BLaER1 (cell line): ENCODE results near the gene HLA-C.
"Not testable (repeated sequence)": the region's sequence is repeated elsewhere in the genome, so short reads cannot be mapped to it uniquely, and the experiment has no call there.

Experiments used
- H3K27ac ChIP-seq: shearing (Covaris generic); formaldehyde crosslinking; 2 replicates; pipeline ENCODE4 v1.8.1; 2022
- H3K27me3 ChIP-seq: shearing (Covaris generic); formaldehyde crosslinking; 2 replicates; pipeline ENCODE4 v1.8.1; 2022
- H3K36me3 ChIP-seq: shearing (Covaris generic); formaldehyde crosslinking; 2 replicates; pipeline ENCODE4 v1.8.1; 2022
- H3K4me1 ChIP-seq: shearing (Covaris generic); formaldehyde crosslinking; 2 replicates; pipeline ENCODE4 v1.8.1; 2022
- H3K4me2 ChIP-seq: shearing (Covaris generic); formaldehyde crosslinking; 2 replicates; pipeline ENCODE4 v1.8.1; 2022
- H3K4me3 ChIP-seq: shearing (Covaris generic); formaldehyde crosslinking; 2 replicates; pipeline ENCODE4 v1.8.1; 2022
- H3K9ac ChIP-seq: shearing (Covaris generic); formaldehyde crosslinking; 2 replicates; pipeline ENCODE4 v1.8.1; 2022
- H3K9me3 ChIP-seq: shearing (Covaris generic); formaldehyde crosslinking; 2 replicates; pipeline ENCODE4 v1.8.1; 2022
- H4K20me1 ChIP-seq: shearing (Covaris generic); formaldehyde crosslinking; 2 replicates; pipeline ENCODE4 v1.8.1; 2022
- Cebpa-rat ChIP-seq: shearing (Covaris generic); IDR thresholded peaks from 2 replicates; pipeline ENCODE4 v1.8.1; 2022

The HLA-C gene

DNA sequence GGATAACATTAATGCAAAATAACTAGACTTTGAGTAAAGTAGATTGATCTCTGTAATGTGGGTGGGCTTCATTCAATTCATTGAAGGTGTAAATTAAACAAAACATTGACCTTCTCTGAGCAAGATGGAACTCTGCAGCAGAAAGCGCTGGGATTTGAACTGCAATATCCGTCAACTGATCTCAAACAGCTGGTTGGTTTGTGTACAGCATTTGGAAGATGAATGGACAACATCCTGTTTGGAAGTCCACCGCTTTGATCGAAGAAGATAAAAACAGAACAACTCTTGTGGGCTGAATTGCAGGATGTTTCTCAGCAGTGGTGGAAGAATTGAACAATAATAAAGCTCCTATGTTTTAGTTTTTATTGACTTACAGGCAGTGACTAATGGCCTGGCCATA lies 20.6 kb downstream of the HLA-C start:
- Histone ChIP-seq H3K4me2 (no peak overlapping the region), H3K27me3 (no peaks in the 10 kb centered on the region), H3K36me3 (no peaks in the 10 kb centered on the region), H4K20me1 (no peaks in the 10 kb centered on the region), H3K27ac (no peak overlapping the region), H3K9ac (no peak overlapping the region), H3K9me3 (peaks cover 21% of the 10 kb centered on the region), H3K4me1 (no peaks in the 10 kb centered on the region), H3K4me3 (no peak overlapping the region)
- no peak for TF ChIP-seq Cebpa-rat

DNA sequence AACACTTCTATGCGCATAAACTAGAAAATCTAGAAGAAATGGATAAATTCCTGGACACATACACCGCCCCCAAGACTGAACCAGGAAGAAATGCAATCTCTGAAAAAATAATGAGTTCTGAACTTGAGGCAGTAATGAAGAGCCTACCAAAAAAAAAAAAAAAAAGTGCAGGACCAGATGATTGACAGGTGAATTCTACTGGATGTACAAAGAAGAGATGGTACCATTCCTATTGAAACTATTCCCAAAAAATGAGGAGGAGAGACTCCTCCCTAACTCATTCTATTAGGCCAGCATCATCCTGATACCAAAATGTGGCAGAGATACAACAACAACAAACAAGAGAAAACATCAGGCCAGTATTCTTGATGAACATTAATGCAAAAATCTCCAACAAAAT lies 22.7 kb downstream of the HLA-C start:
- H3K36me3 ChIP-seq = no peaks in the 10 kb centered on the region
- no peaks in the 10 kb centered on the region for H3K27me3 ChIP-seq
- no peak overlapping the region for H3K4me3 ChIP-seq
- H4K20me1 ChIP-seq = no peaks in the 10 kb centered on the region
- no peak overlapping the region for H3K9ac ChIP-seq
- peaks cover 26% of the 10 kb centered on the region for H3K9me3 ChIP-seq
- no peak for TF ChIP-seq Cebpa-rat
- no peak overlapping the region for H3K4me2 ChIP-seq
- no peaks in the 10 kb centered on the region for H3K4me1 ChIP-seq
- H3K27ac ChIP-seq = no peak overlapping the region

DNA sequence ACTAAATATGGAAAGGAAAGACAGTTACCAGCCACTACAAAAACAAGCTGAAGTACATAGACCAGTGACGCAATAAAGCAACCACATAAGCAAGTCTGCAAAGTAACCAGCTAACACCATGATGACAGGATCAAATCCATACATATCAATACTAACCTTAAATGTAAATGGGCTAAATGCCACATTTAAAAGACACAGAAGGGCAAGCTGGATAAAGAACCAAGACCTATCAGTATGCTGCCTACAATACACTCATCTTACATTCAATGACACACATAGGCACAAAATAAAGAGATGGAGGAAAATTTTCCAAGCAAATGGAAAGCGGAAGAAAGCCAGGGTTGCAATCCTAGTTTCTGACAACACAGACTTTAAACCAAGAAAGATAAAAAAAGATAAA lies 24.1 kb downstream of the HLA-C start:
- H3K27ac ChIP-seq = no peak overlapping the region
- no peaks in the 10 kb centered on the region for H3K36me3 ChIP-seq
- H3K4me1 ChIP-seq = peaks cover 4% of the 10 kb centered on the region; the same call in 1 of the 2 replicates
- H3K27me3 ChIP-seq = no peaks in the 10 kb centered on the region
- H3K4me2 ChIP-seq = no peak overlapping the region
- H4K20me1 ChIP-seq = no peaks in the 10 kb centered on the region
- TF ChIP-seq Cebpa-rat = no peak
- no peak overlapping the region for H3K9ac ChIP-seq
- no peak overlapping the region for H3K4me3 ChIP-seq
- H3K9me3 ChIP-seq = peaks cover 26% of the 10 kb centered on the region

DNA sequence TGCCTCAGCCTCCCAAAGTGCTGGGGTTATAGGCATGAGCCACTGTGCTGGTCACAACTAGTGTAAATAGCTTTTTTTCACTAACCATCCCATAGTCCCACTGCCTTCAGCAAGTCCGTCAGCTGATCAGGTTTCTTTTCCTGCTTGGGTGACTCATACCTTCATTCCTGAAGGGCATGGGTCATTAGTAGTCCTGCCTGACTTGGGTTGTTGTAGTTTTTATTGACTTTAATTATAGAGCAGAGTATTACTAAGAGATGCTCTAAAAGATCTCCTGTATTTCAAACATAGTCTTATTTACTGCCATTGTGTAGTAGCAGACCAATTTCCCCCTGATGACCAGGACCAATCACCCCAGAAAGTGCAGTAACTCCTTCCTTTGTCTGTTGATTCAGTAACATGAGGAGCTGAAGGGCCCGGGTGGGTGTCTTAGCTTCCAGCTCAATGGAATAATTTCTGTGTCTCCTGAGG lies 25.8 kb downstream of the HLA-C start:
- Histone ChIP-seq H3K4me1 (peaks cover 4% of the 10 kb centered on the region; the same call in 1 of the 2 replicates), H3K27ac (no peak overlapping the region), H4K20me1 (no peaks in the 10 kb centered on the region), H3K27me3 (no peaks in the 10 kb centered on the region), H3K9me3 (peaks cover 26% of the 10 kb centered on the region), H3K36me3 (no peaks in the 10 kb centered on the region), H3K9ac (no peak overlapping the region), H3K4me3 (no peak overlapping the region), H3K4me2 (no peak overlapping the region)
- TF ChIP-seq Cebpa-rat = no peak

DNA sequence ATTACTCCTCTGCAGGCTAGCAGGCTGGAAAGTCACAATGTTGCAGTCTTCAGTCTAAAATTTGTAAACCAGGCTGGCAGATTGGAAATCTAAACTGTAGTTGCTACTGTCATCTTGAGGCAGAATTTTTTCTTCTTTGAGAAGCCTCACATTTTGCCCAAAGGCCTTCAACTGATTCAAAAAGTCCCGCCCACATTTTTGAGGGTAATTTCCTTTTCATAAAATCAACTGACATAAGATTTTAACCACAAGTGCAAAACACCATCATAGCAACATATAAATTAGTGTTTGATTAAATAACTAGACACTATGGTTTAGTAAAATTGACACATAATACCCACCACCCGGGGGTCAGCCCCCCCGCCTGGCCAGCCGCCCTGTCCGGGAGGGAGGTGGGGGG lies 28.4 kb downstream of the HLA-C start:
- Histone ChIP-seq H3K36me3 (no peaks in the 10 kb centered on the region), H3K4me3 (no peak overlapping the region), H3K9me3 (peaks cover 26% of the 10 kb centered on the region), H4K20me1 (no peaks in the 10 kb centered on the region), H3K4me1 (peaks cover 4% of the 10 kb centered on the region; the same call in 1 of the 2 replicates), H3K27ac (no peak overlapping the region), H3K4me2 (no peak overlapping the region), H3K27me3 (no peaks in the 10 kb centered on the region), H3K9ac (no peak overlapping the region)
- TF ChIP-seq Cebpa-rat = no peak

DNA sequence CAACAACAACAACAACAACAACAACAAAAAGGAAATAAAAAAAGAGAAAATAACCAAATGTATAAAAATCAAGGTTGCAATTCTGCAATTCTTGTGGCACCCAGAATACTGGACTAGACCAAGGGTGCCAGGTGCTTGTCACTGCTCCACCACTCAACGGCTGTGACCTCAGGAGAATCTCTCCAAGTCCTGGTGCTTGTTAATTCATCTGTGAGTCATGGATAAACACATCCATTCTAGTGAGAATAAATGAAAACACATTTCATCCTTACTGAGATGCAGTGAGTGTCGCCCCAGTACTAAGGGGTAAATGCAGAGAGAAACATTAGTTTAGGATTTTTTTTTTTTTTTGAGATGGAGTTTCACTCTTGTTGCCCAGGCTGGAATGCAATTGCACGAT lies 32.0 kb downstream of the HLA-C start:
- Histone ChIP-seq H3K4me1 (peaks cover 4% of the 10 kb centered on the region; the same call in 1 of the 2 replicates), H3K27me3 (no peaks in the 10 kb centered on the region)
- no peak for TF ChIP-seq Cebpa-rat

DNA sequence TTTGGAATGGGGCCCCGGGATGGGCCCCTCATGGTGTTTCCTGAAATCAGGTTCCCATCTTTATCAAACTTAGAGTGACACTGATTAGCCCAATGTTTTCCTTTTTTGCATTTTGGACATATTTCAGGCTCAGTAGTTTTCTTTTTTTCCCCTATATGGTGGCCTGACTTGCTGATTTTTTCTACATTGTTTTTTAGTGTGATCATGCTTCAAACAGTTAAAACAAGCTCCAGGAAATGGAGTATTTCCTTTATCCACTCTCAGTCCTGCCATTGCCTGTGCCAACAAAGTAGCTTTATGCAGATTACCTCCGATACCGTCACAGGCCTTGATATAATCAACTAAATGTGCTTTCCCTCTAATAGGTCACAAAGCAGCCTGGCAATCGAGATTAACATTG lies 37.8 kb downstream of the HLA-C start:
- not testable (repeated sequence) for H3K27ac ChIP-seq, H3K36me3 ChIP-seq, H4K20me1 ChIP-seq, H3K4me2 ChIP-seq, H3K9ac ChIP-seq, H3K9me3 ChIP-seq, H3K27me3 ChIP-seq, H3K4me1 ChIP-seq, H3K4me3 ChIP-seq

More for the DNA sequence above, 32.0 kb downstream of the HLA-C start:
- Histone ChIP-seq H3K4me3 (no peak overlapping the region), H3K27ac (no peak overlapping the region), H3K36me3 (no peaks in the 10 kb centered on the region), H3K4me2 (no peak overlapping the region), H3K9ac (no peak overlapping the region), H4K20me1 (no peaks in the 10 kb centered on the region), H3K9me3 (no peaks in the 10 kb centered on the region)

DNA sequence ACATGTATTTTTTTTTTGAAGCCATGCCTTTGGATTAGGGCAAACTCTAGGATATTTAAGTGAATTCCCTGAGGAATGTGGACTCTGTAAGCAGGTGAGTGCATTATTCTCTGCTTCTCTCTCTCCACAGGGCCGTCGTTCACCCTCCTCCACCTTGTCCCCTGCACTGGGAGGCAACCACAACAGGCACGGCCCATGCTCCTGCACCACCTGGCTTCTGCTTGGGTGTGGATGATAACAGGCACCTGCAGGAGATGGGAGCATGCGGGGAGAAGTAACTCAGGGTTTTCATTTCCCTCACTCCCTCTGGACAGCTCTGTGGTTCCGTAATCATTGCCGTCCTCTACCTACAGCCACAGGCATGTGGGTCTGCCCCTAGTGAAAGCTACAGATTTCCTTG lies 43.4 kb downstream of the HLA-C start:
- no peak overlapping the region for H3K4me3 ChIP-seq
- TF ChIP-seq Cebpa-rat = no peak
- H3K36me3 ChIP-seq = no peaks in the 10 kb centered on the region
- no peaks in the 10 kb centered on the region for H3K27me3 ChIP-seq
- H3K4me2 ChIP-seq = no peak overlapping the region
- H3K4me1 ChIP-seq = no peaks in the 10 kb centered on the region
- no peak overlapping the region for H3K9ac ChIP-seq
- no peak overlapping the region for H3K27ac ChIP-seq
- H3K9me3 ChIP-seq = no peaks in the 10 kb centered on the region
- H4K20me1 ChIP-seq = no peaks in the 10 kb centered on the region

DNA sequence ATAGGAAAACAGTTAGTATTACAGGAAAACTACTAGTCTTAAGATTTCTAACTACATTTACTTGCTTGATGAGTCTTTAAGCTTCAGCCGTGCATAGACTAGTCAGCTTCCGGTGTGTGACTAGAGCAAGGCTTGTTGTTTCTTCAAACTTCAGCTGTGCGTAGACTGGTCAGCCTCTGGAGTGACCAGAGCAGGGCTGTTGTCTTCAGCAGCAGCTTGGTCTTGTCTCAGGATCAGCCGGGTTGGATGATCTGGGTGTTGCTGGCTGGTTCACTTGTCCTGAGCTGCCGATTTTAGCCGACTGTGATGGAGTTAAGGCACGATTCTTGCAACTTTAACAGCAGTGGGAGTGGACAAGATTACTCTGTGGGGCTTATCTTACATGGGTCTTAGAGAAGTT lies 44.7 kb downstream of the HLA-C start:
- Histone ChIP-seq H3K27ac (no peak overlapping the region), H3K4me2 (no peak overlapping the region), H3K9ac (no peak overlapping the region), H4K20me1 (no peaks in the 10 kb centered on the region), H3K4me3 (no peak overlapping the region), H3K36me3 (no peaks in the 10 kb centered on the region), H3K9me3 (no peaks in the 10 kb centered on the region), H3K4me1 (no peaks in the 10 kb centered on the region), H3K27me3 (no peaks in the 10 kb centered on the region)
- TF ChIP-seq Cebpa-rat = no peak

DNA sequence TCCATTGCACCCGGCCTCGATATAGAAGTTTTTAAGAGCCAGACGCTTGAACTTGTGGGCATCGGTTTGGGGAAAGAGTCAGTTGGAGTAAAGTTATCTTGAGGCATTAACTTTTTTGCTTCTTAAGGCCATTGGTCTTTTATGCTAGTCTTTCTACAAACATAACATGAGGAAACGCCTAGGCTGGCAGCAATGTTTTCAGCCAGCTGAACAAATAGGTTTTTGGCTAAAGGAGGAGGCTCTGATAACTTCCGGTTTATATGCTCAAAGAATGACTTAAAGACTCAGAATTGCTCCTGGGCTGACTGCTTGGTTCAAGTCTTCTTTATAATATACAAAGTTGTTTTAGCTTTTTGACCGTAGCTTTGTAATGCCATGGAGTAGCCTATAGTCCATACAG lies 46.2 kb downstream of the HLA-C start:
- TF ChIP-seq Cebpa-rat = no peak
- no peaks in the 10 kb centered on the region for H3K4me1 ChIP-seq
- no peaks in the 10 kb centered on the region for H3K9me3 ChIP-seq
- no peaks in the 10 kb centered on the region for H4K20me1 ChIP-seq
- no peaks in the 10 kb centered on the region for H3K27me3 ChIP-seq
- no peak overlapping the region for H3K4me2 ChIP-seq
- H3K4me3 ChIP-seq = no peak overlapping the region
- H3K9ac ChIP-seq = no peak overlapping the region
- no peak overlapping the region for H3K27ac ChIP-seq
- H3K36me3 ChIP-seq = no peaks in the 10 kb centered on the region

DNA sequence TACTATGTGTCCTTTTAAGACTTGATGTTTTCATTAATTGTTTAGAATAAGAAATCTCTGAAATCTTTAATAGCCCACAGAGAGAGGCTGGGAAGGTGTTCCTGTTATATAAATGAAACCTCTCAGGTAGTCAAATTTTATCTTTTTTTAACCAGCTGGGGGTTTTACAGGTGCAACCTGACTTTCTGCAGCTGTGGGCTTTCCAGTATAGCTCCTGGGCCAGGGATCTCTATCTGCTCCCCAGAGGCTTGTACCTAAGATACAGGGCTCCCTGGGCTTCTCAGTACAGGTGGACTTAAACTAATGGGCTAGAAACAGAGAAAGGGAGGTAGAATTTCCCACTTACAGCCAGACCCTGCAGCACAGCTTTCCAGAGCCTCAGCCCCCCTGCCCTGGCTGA lies 49.4 kb downstream of the HLA-C start:
- Histone ChIP-seq H3K4me1 (no peaks in the 10 kb centered on the region), H3K9ac (no peak overlapping the region), H3K27ac (no peak overlapping the region), H3K4me2 (no peak overlapping the region), H4K20me1 (no peaks in the 10 kb centered on the region), H3K9me3 (peaks cover under 1% of the 10 kb centered on the region; the same call in 1 of the 2 replicates), H3K36me3 (no peaks in the 10 kb centered on the region), H3K27me3 (no peaks in the 10 kb centered on the region), H3K4me3 (no peak overlapping the region)
- no peak for TF ChIP-seq Cebpa-rat
